ENCODE results near the gene LRRC4C.

GRCh38 chr11:40642284-40642683 lies 817.2 kb downstream of the LRRC4C start:
- TF ChIP-seq CTCF (conservative IDR thresholded peaks at IDR 0.05 in 1 of 2, IDR thresholded peaks at IDR 0.05 in 1 of 2; ENCODE audit: extremely low read depth in 1 of 2, insufficient read depth in 1 of 2, low read depth in 1 of 2, low read length in 2 of 2) (no peak), EZH2 (IDR thresholded peaks at IDR 0.05; ENCODE audit: borderline replicate concordance, low read length) (no peak)
